B cell (primary cell): ENCODE results near the gene HSPA12B.

Experiments used
- CTCF ChIP-seq: fragments of 200-600 bp; IDR thresholded peaks from one replicate; pipeline ENCODE4 v1.8.0; 2022; ENCODE audit warnings: antibody characterized with exemption, mild to moderate bottlenecking
- EZH2 ChIP-seq: IDR thresholded peaks from 2 replicates; pipeline ENCODE4 v1.6.1; 2012; ENCODE audit warnings: borderline replicate concordance, low read depth, mild to moderate bottlenecking, moderate library complexity, low read length; ENCODE audit not compliant: insufficient read depth, poor library complexity, severe bottlenecking

GRCh38 chr20:3720068-3720467 is 12.4 kb upstream of the HSPA12B start:
- TF ChIP-seq CTCF = no peak
- no peak for TF ChIP-seq EZH2
